NOMO-1 treated with dmso at 0.1 percent for 144 hours (cell line): ENCODE data around the gene TATDN2.
"Not testable (repeated sequence)": the region's sequence is repeated elsewhere in the genome, so short reads cannot be mapped to it uniquely, and the experiment has no call there.

ENCODE experiments used
- DNase-seq: peaks from one replicate; lab custom pipeline; 2025; ENCODE audit not compliant: unreplicated experiment; lab: John Stamatoyannopoulos, UW

The TATDN2 gene

GRCh38 chr3:10266936-10267335 lies 18.7 kb downstream of the TATDN2 start:
- not testable (repeated sequence) for DNase-seq

GRCh38 chr3:10268116-10268515 lies 19.9 kb downstream of the TATDN2 start:
- DNase-seq = no peak

- no peak for DNase-seq
Observed at GRCh38 chr3:10268930-10269329, 20.7 kb downstream of the TATDN2 start.

- DNase-seq = no peak
Observed at GRCh38 chr3:10269443-10269842, 21.2 kb downstream of the TATDN2 start.

GRCh38 chr3:10272476-10272875 lies 24.2 kb downstream of the TATDN2 start:
- not testable (repeated sequence) for DNase-seq

- no peak for DNase-seq
Observed at GRCh38 chr3:10272977-10273376, 24.7 kb downstream of the TATDN2 start.

GRCh38 chr3:10273702-10274305 lies 25.5 kb downstream of the TATDN2 start:
- no peak for DNase-seq

GRCh38 chr3:10274601-10275000 lies 26.3 kb downstream of the TATDN2 start:
- DNase-seq = no peak

- no peak for DNase-seq
Observed at GRCh38 chr3:10277115-10277625, 28.9 kb downstream of the TATDN2 start.

GRCh38 chr3:10278501-10278900 lies 30.2 kb downstream of the TATDN2 start:
- DNase-seq = no peak

GRCh38 chr3:10279384-10280176 lies 31.3 kb downstream of the TATDN2 start:
- DNase-seq = no peak

- DNase-seq = no peak
Observed at GRCh38 chr3:10280177-10280529, 31.9 kb downstream of the TATDN2 start.

- no peak for DNase-seq
Observed at GRCh38 chr3:10280571-10280970, 32.3 kb downstream of the TATDN2 start.

- no peak for DNase-seq
Observed at GRCh38 chr3:10281951-10282350, 33.7 kb downstream of the TATDN2 start.

GRCh38 chr3:10283638-10284037 lies 35.4 kb downstream of the TATDN2 start:
- DNase-seq = no peak

- no peak for DNase-seq
Observed at GRCh38 chr3:10284496-10284895, 36.2 kb downstream of the TATDN2 start.

GRCh38 chr3:10285272-10286132 lies 37.2 kb downstream of the TATDN2 start:
- no peak for DNase-seq

GRCh38 chr3:10286133-10286524 lies 37.9 kb downstream of the TATDN2 start:
- no peak for DNase-seq

- DNase-seq = no peak
Observed at GRCh38 chr3:10286596-10287295, 38.5 kb downstream of the TATDN2 start.

GRCh38 chr3:10287936-10288574 lies 39.8 kb downstream of the TATDN2 start:
- no peak for DNase-seq

- DNase-seq = no peak
Observed at GRCh38 chr3:10288575-10288960, 40.3 kb downstream of the TATDN2 start.
